ENCODE data around the gene SETBP1.
A peak's percentile ranks its signal among the peaks of the same experiment; 100 is the strongest.

SETBP1 gene

GRCh38 chr18:44733069-44733753, 52.5 kb downstream of the SETBP1 start:
- DNase-seq: peak; percentile 18

- no peak for DNase-seq
Observed at GRCh38 chr18:44733754-44734465, 53.2 kb downstream of the SETBP1 start.

- no peak for DNase-seq
Observed at GRCh38 chr18:44735096-44735495, 54.4 kb downstream of the SETBP1 start.

GRCh38 chr18:44736664-44737380, 56.1 kb downstream of the SETBP1 start:
- DNase-seq: no peak

- no peak for DNase-seq
Observed at GRCh38 chr18:44737623-44738022, 56.9 kb downstream of the SETBP1 start.

- DNase-seq: no peak
Observed at GRCh38 chr18:44740000-44740399, 59.3 kb downstream of the SETBP1 start.

- DNase-seq: no peak
Observed at GRCh38 chr18:44741085-44741484, 60.4 kb downstream of the SETBP1 start.

- DNase-seq: no peak
Observed at GRCh38 chr18:44741511-44741910, 60.8 kb downstream of the SETBP1 start.

- DNase-seq: no peak
Observed at GRCh38 chr18:44742126-44742525, 61.4 kb downstream of the SETBP1 start.

- no peak for DNase-seq
Observed at GRCh38 chr18:44742718-44743311, 62.1 kb downstream of the SETBP1 start.

GRCh38 chr18:44743631-44744030, 62.9 kb downstream of the SETBP1 start:
- DNase-seq: no peak

- DNase-seq: no peak
Observed at GRCh38 chr18:44744161-44745121, 63.8 kb downstream of the SETBP1 start.

- DNase-seq: no peak
Observed at GRCh38 chr18:44747157-44747556, 66.5 kb downstream of the SETBP1 start.

GRCh38 chr18:44748582-44748981, 67.9 kb downstream of the SETBP1 start:
- DNase-seq: no peak

- DNase-seq: no peak
Observed at GRCh38 chr18:44750774-44751173, 70.1 kb downstream of the SETBP1 start.

- DNase-seq: no peak
Observed at GRCh38 chr18:44754567-44754966, 73.9 kb downstream of the SETBP1 start.

GRCh38 chr18:44758861-44759631, 78.4 kb downstream of the SETBP1 start:
- no peak for DNase-seq

- DNase-seq: no peak
Observed at GRCh38 chr18:44759925-44760342, 79.2 kb downstream of the SETBP1 start.

- DNase-seq: no peak
Observed at GRCh38 chr18:44761812-44762211, 81.1 kb downstream of the SETBP1 start.

- no peak for DNase-seq
Observed at GRCh38 chr18:44763327-44763726, 82.6 kb downstream of the SETBP1 start.

GRCh38 chr18:44764863-44765262, 84.2 kb downstream of the SETBP1 start:
- DNase-seq: no peak

- DNase-seq: no peak
Observed at GRCh38 chr18:44765456-44765855, 84.8 kb downstream of the SETBP1 start.
